Ishikawa (cell line): Measurements from ENCODE around the gene NCDN.

ENCODE experiments used
- CEBPB ChIP-seq: IDR thresholded peaks from 2 replicates; pipeline ENCODE4 v1.6.1; 2012
- EP300 ChIP-seq: IDR thresholded peaks from 2 replicates; pipeline ENCODE4 v1.6.1; 2012; ENCODE audit warnings: borderline replicate concordance
- FOXM1 ChIP-seq: IDR thresholded peaks from 2 replicates; pipeline ENCODE4 v1.6.1; 2012; ENCODE audit warnings: low read depth, borderline replicate concordance
- NFIC ChIP-seq: IDR thresholded peaks from 2 replicates; pipeline ENCODE4 v1.6.1; 2012
- RAD21 ChIP-seq: IDR thresholded peaks from 2 replicates; pipeline ENCODE4 v1.6.1; 2012; ENCODE audit warnings: low read depth
- TF ChIP-seq, protein P1 (sequence below): IDR thresholded peaks from 2 replicates; pipeline ENCODE4 v1.6.1; 2012; ENCODE audit warnings: low read depth, mild to moderate bottlenecking
- TF ChIP-seq, protein P2 (sequence below): IDR thresholded peaks from 2 replicates; pipeline ENCODE4 v1.6.1; 2012

DNA sequence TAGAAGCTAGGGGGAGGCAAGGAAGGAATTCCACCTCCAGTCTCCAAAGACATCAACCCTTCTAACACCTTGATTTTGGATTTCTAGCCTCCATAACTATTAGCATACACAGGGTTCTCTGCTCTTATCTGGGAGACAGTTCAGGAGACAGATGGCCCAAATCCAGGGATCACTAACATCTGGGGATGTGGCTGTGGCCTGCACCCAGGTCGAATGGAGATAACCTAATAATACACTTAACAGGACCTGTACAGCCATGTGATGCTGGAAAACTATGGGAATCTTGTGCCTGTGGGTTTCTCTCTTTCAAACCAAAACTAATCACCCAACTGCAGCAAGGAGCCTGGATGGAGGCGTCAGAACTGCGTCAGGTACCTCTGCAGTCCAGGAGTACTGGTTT lies 48.0 kb upstream of the NCDN start:
- no peak for TF ChIP-seq EP300
- TF ChIP-seq FOXM1: no peak
- no peak for TF ChIP-seq RAD21
- TF ChIP-seq, protein P1, sequence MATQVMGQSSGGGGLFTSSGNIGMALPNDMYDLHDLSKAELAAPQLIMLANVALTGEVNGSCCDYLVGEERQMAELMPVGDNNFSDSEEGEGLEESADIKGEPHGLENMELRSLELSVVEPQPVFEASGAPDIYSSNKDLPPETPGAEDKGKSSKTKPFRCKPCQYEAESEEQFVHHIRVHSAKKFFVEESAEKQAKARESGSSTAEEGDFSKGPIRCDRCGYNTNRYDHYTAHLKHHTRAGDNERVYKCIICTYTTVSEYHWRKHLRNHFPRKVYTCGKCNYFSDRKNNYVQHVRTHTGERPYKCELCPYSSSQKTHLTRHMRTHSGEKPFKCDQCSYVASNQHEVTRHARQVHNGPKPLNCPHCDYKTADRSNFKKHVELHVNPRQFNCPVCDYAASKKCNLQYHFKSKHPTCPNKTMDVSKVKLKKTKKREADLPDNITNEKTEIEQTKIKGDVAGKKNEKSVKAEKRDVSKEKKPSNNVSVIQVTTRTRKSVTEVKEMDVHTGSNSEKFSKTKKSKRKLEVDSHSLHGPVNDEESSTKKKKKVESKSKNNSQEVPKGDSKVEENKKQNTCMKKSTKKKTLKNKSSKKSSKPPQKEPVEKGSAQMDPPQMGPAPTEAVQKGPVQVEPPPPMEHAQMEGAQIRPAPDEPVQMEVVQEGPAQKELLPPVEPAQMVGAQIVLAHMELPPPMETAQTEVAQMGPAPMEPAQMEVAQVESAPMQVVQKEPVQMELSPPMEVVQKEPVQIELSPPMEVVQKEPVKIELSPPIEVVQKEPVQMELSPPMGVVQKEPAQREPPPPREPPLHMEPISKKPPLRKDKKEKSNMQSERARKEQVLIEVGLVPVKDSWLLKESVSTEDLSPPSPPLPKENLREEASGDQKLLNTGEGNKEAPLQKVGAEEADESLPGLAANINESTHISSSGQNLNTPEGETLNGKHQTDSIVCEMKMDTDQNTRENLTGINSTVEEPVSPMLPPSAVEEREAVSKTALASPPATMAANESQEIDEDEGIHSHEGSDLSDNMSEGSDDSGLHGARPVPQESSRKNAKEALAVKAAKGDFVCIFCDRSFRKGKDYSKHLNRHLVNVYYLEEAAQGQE: no peak
- TF ChIP-seq CEBPB: no peak
- TF ChIP-seq, protein P2, sequence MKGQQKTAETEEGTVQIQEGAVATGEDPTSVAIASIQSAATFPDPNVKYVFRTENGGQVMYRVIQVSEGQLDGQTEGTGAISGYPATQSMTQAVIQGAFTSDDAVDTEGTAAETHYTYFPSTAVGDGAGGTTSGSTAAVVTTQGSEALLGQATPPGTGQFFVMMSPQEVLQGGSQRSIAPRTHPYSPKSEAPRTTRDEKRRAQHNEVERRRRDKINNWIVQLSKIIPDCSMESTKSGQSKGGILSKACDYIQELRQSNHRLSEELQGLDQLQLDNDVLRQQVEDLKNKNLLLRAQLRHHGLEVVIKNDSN: no peak
- no peak for TF ChIP-seq NFIC
